ENCODE results near the gene CTU2.

Gene CTU2

DNA sequence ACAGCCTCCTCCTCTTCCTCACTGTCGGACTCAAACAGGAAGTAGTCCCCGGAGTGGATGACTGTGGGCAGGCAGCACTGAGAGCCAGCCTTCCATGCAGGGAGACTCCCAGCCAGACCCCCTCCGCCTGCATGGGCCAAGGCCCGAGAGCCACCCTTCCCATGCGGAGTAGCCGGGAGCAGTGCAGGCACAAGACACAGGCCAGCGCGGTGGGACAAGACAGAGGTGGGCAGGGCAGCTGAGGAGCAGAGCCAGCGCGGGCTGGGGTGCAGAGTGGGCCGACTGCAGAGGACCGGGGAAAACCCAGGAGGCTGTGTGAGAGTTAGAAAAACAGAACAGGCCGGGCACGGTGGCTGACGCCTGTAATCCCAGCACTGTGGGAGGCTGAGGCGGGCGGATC, 17.6 kb downstream of the CTU2 start:
- no peak for ATAC-seq
- TF ChIP-seq ZNF565 (CRISPR knock-in tag; conservative IDR thresholded peaks at IDR 0.05; ENCODE audit: low read depth) (no peak), ZNF8 (CRISPR knock-in tag; IDR thresholded peaks at IDR 0.05) (no peak), GLIS3 (CRISPR knock-in tag; IDR thresholded peaks at IDR 0.05) (no peak)

DNA sequence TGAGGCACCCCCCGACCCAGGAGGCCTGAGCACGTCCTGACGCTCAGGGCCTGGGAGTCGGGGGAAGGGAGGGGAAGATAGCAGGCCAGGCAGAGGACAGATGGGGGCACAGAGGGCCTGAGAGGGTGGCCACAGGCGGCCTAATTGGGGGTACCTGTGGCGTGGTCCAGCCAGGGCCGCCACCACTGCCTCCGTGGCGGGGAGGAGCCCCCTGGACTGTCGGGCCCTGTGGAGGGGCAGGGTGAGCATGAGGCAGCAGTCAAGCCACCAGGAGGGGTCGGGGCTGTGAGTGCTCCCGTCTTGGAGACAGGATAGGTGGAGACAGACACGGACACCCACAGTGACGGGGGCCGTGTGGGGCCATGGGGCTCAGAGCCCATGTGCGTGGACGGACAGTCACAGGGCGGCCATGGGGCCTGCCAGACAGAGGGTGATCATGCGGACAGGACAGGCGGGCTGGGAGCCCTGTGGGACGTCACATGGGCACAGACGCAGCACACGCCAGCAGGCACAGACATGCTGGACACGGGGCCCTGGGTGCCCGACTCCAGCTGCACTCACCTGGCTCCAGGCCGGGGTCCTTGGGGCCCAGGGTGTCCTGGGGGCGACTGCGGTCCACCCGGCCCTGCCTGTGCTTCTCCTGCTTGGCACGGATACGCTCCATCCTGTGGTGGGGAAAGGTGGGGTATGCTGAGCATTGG, 18.7 kb downstream of the CTU2 start:
- ATAC-seq, result no peak; the same call in 2 of the 3 replicates
- TF ChIP-seq TCF4 (CRISPR knock-in tag; IDR thresholded peaks at IDR 0.05; ENCODE audit: borderline replicate concordance) (no peak), OSR1 (CRISPR knock-in tag; IDR thresholded peaks at IDR 0.05) (no peak), BACH2 (CRISPR knock-in tag; IDR thresholded peaks at IDR 0.05; ENCODE audit: borderline replicate concordance) (no peak), ESRRG (CRISPR knock-in tag; IDR thresholded peaks at IDR 0.05) (no peak), ZC3H10 (CRISPR knock-in tag; IDR thresholded peaks at IDR 0.05) (no peak), SNAI2 (CRISPR knock-in tag; IDR thresholded peaks at IDR 0.05) (no peak)
- TF ChIP-seq, protein P1, sequence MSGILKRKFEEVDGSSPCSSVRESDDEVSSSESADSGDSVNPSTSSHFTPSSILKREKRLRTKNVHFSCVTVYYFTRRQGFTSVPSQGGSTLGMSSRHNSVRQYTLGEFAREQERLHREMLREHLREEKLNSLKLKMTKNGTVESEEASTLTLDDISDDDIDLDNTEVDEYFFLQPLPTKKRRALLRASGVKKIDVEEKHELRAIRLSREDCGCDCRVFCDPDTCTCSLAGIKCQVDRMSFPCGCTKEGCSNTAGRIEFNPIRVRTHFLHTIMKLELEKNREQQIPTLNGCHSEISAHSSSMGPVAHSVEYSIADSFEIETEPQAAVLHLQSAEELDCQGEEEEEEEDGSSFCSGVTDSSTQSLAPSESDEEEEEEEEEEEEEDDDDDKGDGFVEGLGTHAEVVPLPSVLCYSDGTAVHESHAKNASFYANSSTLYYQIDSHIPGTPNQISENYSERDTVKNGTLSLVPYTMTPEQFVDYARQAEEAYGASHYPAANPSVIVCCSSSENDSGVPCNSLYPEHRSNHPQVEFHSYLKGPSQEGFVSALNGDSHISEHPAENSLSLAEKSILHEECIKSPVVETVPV (CRISPR knock-in tag; IDR thresholded peaks at IDR 0.05), result no peak
- TF ChIP-seq, protein P2, sequence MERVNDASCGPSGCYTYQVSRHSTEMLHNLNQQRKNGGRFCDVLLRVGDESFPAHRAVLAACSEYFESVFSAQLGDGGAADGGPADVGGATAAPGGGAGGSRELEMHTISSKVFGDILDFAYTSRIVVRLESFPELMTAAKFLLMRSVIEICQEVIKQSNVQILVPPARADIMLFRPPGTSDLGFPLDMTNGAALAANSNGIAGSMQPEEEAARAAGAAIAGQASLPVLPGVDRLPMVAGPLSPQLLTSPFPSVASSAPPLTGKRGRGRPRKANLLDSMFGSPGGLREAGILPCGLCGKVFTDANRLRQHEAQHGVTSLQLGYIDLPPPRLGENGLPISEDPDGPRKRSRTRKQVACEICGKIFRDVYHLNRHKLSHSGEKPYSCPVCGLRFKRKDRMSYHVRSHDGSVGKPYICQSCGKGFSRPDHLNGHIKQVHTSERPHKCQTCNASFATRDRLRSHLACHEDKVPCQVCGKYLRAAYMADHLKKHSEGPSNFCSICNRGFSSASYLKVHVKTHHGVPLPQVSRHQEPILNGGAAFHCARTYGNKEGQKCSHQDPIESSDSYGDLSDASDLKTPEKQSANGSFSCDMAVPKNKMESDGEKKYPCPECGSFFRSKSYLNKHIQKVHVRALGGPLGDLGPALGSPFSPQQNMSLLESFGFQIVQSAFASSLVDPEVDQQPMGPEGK (CRISPR knock-in tag; IDR thresholded peaks at IDR 0.05; ENCODE audit: borderline replicate concordance), result no peak

DNA sequence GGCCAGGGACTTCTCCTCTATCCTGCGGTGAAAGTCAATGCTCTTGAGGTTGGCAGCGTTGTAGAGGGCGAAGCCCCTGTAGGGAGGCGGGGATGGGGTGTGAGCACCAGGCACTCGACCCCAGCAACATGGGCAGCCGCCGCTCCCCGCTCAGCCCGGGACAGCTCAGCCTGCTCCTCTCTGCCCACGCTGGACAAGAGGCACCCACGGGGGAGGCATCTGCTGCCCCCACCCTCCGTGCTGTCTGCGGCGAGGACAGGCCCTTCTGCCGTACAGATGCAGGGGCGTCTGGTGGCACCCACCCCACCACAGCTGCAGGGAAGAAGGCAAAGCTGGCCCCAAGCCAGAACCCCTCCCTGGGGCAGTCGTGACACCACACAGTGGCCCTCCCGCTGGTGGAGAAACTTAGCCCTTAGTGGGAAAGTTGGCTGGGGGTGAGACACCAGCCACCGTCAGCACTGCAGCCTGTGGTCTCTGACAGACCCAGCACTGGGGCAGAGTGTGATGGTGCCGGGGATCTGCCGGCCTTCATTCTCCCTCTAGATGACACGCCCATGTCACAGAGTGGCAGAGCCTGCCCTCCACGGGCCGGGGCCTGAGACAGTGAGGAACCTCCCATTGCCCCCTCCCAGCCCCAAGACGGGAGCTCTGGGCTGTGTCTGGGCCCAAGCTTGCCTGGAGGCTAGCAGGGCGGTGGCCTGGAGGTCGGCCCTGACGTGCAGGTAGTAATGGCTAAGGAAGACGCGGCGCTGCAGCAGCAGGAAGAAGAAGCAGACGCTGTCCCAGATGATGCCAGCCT, 19.5 kb downstream of the CTU2 start:
- TF ChIP-seq ZFP3 (CRISPR knock-in tag; IDR thresholded peaks at IDR 0.05), result no peak
- TF ChIP-seq ZC3H10 (CRISPR knock-in tag; IDR thresholded peaks at IDR 0.05), result no peak
- TF ChIP-seq ISL1 (CRISPR knock-in tag; IDR thresholded peaks at IDR 0.05), result no peak
- no peak for TF ChIP-seq ZNF8 (CRISPR knock-in tag; IDR thresholded peaks at IDR 0.05)
- TF ChIP-seq RARB (CRISPR knock-in tag; IDR thresholded peaks at IDR 0.05), result no peak
- TF ChIP-seq CSDC2 (CRISPR knock-in tag; IDR thresholded peaks at IDR 0.05), result no peak
- no peak for TF ChIP-seq TOX (CRISPR knock-in tag; IDR thresholded peaks at IDR 0.05; ENCODE audit: borderline replicate concordance)
- no peak for TF ChIP-seq TCF4 (CRISPR knock-in tag; IDR thresholded peaks at IDR 0.05; ENCODE audit: borderline replicate concordance)
- no peak for TF ChIP-seq ZFP30 (CRISPR knock-in tag; IDR thresholded peaks at IDR 0.05)
- TF ChIP-seq, protein P3, sequence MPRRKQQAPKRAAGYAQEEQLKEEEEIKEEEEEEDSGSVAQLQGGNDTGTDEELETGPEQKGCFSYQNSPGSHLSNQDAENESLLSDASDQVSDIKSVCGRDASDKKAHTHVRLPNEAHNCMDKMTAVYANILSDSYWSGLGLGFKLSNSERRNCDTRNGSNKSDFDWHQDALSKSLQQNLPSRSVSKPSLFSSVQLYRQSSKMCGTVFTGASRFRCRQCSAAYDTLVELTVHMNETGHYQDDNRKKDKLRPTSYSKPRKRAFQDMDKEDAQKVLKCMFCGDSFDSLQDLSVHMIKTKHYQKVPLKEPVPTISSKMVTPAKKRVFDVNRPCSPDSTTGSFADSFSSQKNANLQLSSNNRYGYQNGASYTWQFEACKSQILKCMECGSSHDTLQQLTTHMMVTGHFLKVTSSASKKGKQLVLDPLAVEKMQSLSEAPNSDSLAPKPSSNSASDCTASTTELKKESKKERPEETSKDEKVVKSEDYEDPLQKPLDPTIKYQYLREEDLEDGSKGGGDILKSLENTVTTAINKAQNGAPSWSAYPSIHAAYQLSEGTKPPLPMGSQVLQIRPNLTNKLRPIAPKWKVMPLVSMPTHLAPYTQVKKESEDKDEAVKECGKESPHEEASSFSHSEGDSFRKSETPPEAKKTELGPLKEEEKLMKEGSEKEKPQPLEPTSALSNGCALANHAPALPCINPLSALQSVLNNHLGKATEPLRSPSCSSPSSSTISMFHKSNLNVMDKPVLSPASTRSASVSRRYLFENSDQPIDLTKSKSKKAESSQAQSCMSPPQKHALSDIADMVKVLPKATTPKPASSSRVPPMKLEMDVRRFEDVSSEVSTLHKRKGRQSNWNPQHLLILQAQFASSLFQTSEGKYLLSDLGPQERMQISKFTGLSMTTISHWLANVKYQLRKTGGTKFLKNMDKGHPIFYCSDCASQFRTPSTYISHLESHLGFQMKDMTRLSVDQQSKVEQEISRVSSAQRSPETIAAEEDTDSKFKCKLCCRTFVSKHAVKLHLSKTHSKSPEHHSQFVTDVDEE (CRISPR knock-in tag; IDR thresholded peaks at IDR 0.05), result no peak
- no peak for TF ChIP-seq ZNF565 (CRISPR knock-in tag; conservative IDR thresholded peaks at IDR 0.05; ENCODE audit: low read depth)
- TF ChIP-seq SNAI2 (CRISPR knock-in tag; IDR thresholded peaks at IDR 0.05), result no peak
- TF ChIP-seq, protein P1 (CRISPR knock-in tag; IDR thresholded peaks at IDR 0.05), result no peak
- TF ChIP-seq, protein P4, sequence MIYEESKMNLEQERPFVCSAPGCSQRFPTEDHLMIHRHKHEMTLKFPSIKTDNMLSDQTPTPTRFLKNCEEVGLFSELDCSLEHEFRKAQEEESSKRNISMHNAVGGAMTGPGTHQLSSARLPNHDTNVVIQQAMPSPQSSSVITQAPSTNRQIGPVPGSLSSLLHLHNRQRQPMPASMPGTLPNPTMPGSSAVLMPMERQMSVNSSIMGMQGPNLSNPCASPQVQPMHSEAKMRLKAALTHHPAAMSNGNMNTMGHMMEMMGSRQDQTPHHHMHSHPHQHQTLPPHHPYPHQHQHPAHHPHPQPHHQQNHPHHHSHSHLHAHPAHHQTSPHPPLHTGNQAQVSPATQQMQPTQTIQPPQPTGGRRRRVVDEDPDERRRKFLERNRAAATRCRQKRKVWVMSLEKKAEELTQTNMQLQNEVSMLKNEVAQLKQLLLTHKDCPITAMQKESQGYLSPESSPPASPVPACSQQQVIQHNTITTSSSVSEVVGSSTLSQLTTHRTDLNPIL (CRISPR knock-in tag; IDR thresholded peaks at IDR 0.05; ENCODE audit: low read depth), result no peak
- TF ChIP-seq ARNTL (CRISPR knock-in tag; IDR thresholded peaks at IDR 0.05; ENCODE audit: borderline replicate concordance, low read depth), result no peak
- ATAC-seq, result no peak
